ENCODE measurements around the gene HPCAL1.

GRCh38 chr2:10441948-10442347, 139.2 kb downstream of the HPCAL1 start:
- TF ChIP-seq CTCF (IDR thresholded peaks at IDR 0.05): no peak
- no peak for TF ChIP-seq POLR2A (IDR thresholded peaks at IDR 0.05)

Data from body of pancreas (tissue), 4 donors.